PFSK-1 (cell line): ENCODE results near the gene AKT2.

Experiments
- FOXP2 ChIP-seq: optimal IDR thresholded peaks from 2 replicates; pipeline ENCODE3; 2011; ENCODE audit warnings: borderline replicate concordance, control low read depth, inconsistent platforms; ENCODE audit not compliant: insufficient read depth; ENCODE audit errors: extremely low read length, extremely low read depth
- POLR2AphosphoS5 ChIP-seq: IDR thresholded peaks from 2 replicates; pipeline ENCODE4 v1.6.1; 2012; ENCODE audit warnings: low read depth, mild to moderate bottlenecking, control low read depth, low read length, moderate library complexity
- SIN3A ChIP-seq: IDR thresholded peaks from 2 replicates; pipeline ENCODE4 v1.6.1; 2012; ENCODE audit warnings: mild to moderate bottlenecking, low read length, moderate library complexity, borderline replicate concordance; ENCODE audit not compliant: insufficient read depth
- TAF1 ChIP-seq: IDR thresholded peaks from 2 replicates; pipeline ENCODE4 v1.6.1; 2012; ENCODE audit warnings: low read length, control low read depth, borderline replicate concordance; ENCODE audit not compliant: insufficient read depth
- TF ChIP-seq, protein P1 (sequence below), 2 experiments: IDR thresholded peaks; 2 replicates each; pipeline versions ENCODE4 v1.6.1 to v1.8.0; 2011 to 2012; ENCODE audit warnings: low read depth in 2 of 2, low read length in 2 of 2, control low read depth in 1 of 2, inconsistent platforms in 1 of 2, mild to moderate bottlenecking in 1 of 2, moderate library complexity in 1 of 2; ENCODE audit not compliant: insufficient read depth in 1 of 2

AKT2 gene

GRCh38 chr19:40265763-40266099, 19.4 kb downstream of the AKT2 start:
- TF ChIP-seq TAF1 (no peak), POLR2AphosphoS5 (no peak), SIN3A (no peak)
- TF ChIP-seq, protein P1, sequence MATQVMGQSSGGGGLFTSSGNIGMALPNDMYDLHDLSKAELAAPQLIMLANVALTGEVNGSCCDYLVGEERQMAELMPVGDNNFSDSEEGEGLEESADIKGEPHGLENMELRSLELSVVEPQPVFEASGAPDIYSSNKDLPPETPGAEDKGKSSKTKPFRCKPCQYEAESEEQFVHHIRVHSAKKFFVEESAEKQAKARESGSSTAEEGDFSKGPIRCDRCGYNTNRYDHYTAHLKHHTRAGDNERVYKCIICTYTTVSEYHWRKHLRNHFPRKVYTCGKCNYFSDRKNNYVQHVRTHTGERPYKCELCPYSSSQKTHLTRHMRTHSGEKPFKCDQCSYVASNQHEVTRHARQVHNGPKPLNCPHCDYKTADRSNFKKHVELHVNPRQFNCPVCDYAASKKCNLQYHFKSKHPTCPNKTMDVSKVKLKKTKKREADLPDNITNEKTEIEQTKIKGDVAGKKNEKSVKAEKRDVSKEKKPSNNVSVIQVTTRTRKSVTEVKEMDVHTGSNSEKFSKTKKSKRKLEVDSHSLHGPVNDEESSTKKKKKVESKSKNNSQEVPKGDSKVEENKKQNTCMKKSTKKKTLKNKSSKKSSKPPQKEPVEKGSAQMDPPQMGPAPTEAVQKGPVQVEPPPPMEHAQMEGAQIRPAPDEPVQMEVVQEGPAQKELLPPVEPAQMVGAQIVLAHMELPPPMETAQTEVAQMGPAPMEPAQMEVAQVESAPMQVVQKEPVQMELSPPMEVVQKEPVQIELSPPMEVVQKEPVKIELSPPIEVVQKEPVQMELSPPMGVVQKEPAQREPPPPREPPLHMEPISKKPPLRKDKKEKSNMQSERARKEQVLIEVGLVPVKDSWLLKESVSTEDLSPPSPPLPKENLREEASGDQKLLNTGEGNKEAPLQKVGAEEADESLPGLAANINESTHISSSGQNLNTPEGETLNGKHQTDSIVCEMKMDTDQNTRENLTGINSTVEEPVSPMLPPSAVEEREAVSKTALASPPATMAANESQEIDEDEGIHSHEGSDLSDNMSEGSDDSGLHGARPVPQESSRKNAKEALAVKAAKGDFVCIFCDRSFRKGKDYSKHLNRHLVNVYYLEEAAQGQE (IDR thresholded peaks at IDR 0.05; ENCODE audit: insufficient read depth in 1 of 2, low read depth in 2 of 2, low read length in 2 of 2), result no peak

GRCh38 chr19:40265055-40265762, 19.9 kb downstream of the AKT2 start:
- TF ChIP-seq TAF1 (no peak), POLR2AphosphoS5 (no peak), FOXP2 (no peak), SIN3A (no peak)
- TF ChIP-seq, protein P1 (IDR thresholded peaks at IDR 0.05; ENCODE audit: insufficient read depth in 1 of 2, low read depth in 2 of 2, low read length in 2 of 2), result no peak

GRCh38 chr19:40264314-40265054, 20.7 kb downstream of the AKT2 start:
- TF ChIP-seq POLR2AphosphoS5, result no peak
- TF ChIP-seq, protein P1 (IDR thresholded peaks at IDR 0.05; ENCODE audit: insufficient read depth in 1 of 2, low read depth in 2 of 2, low read length in 2 of 2), result no peak
- TF ChIP-seq TAF1, result no peak
- no peak for TF ChIP-seq FOXP2
- TF ChIP-seq SIN3A, result no peak

- TF ChIP-seq FOXP2, result no peak
- no peak for TF ChIP-seq SIN3A
- no peak for TF ChIP-seq POLR2AphosphoS5
- TF ChIP-seq, protein P1 (IDR thresholded peaks at IDR 0.05; ENCODE audit: insufficient read depth in 1 of 2, low read depth in 2 of 2, low read length in 2 of 2), result no peak
- TF ChIP-seq TAF1, result no peak
These were observed 21.5 kb downstream of the AKT2 start for GRCh38 chr19:40263440-40264313.
